GM19467 (cell line): ENCODE data around the gene ASAP2.

Source experiments
- ATAC-seq: cut with Tn5 transposase; IDR thresholded peaks from one replicate; pipeline ENCODE4 v1.9.1; 2021; ENCODE audit warnings: mild to moderate bottlenecking, moderate library complexity; ENCODE audit not compliant: unreplicated experiment

The ASAP2 gene

DNA sequence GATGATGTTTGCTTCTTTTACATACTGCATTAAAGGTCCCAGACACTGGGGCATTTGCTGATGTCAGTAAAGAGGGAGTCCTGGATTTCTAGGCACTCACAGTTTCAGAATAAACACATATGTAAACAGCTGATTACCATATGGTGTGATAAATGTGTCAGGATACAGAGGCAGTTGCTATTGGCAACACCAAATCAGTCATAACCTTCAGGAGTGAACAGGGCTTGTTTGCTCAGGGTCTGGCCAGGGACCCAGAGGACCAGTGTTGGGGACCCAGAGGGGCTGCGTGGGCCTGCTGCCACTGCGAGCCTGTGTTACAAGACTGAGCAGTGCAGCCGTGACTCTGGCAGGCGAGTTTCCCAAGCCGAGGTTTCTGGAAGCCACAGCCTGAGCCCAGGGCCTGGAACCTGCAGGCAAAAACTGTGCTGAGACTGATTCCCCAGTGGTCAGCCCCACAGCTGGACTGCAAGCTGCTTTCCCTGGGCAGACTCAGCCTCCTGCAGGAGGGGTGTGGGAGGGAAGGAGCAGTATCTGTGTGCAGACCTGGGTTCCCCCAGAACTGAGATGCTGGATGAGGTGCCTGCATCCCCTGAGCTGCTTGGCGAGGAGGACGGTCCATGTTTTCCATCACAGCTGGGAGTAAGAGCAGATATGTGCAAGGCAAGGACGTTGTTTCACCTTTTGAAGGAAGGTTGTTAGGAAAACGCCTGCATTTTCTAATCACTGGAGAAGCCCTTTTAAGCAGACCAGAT is 23.6 kb downstream of the ASAP2 start:
- ATAC-seq = no peak

DNA sequence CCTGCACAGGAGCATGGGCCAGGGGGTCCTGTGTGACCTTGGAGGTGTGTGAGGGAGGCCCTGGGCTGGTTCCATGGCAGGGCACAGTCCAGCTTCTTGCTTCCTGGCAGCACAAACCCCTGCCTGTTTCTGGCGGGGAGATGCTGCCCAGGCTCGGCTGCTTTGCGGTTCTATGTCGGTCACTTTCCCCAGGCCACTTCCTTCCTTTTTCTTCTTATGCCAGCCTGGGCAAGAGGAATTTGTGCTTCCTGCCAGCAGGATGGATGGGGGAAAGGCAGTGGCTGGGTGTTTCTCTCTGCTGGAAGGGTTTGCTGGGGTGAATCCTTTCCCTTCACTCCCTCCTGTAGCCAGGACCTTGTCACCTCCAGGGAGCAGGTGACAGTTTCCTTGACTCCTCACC is 24.3 kb downstream of the ASAP2 start:
- no peak for ATAC-seq

DNA sequence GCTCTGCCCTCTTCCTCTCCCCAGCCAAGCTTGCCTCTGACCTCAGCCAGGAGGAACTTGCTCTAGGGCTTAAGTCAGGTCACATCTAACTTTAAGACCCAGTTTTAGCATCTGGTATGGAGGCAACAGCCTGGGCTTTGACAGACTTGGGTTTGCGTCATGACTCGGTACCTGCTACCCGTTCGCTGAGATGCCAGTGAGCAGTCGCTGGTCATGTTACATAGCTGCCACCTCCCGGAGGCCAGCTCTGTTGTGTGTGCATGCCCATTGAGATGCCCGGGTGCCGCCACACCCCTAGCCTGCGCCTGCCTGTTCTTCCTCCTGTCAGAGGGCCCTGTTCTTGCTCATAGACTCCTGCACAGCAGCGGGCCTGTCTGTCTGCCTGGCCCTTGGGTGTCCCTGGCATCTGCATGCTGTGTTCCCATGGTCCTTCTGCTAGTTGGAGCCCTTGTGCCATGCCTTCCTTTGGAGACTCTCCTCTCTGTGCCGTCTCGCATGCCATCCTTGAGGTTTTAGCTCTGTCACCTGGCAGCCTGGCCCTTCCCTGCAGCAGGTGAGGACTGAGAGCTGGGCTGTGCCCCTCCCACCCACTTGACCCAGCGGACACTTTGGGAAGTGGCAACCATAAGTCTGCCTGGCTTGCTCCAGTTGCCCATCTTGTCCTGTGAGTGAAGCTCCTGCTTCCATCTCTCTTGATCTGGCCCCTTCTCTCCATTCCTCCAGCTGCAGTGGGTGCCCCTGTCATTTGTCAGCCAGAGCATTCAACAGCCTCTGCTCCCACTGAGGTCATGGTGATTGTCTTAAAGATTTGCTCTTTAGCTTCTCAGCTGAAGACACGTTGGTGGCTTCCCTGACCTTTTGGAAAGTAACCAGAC is 24.9 kb downstream of the ASAP2 start:
- no peak for ATAC-seq

DNA sequence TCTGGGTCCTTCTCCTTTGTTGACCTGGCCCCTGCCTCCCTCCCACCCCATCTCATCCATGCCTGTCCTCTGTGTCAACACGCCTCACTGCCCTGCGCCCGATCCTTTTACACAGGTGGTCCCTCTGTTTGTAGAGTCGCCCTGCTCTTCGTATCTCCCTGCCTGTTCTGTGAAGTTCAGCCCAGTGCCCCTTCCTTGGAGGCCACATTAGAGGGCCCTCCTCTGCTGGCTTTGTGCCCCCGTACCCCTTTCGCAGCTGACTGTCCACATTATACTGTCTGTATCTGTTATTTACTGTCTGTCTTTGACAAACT is 25.5 kb downstream of the ASAP2 start:
- no peak for ATAC-seq

DNA sequence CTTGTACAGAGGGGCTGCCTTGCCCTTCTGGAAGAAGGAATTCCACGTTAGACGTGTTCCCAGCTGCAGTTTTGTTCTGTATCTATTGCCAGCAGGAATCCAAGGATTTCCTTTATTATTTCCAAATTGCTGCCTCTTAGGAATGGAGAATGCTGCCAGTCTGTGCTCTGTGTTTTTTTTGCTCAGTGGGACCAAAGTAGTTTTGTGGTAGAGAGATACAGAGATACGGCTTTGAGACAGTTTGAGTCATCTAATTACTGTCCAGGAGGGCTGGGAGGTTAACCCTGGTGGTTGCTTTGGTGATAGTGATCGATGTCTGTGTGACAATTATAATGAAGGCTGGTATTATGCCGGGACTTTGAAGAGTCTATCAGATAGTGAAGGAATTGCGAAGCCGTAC is 26.3 kb downstream of the ASAP2 start:
- ATAC-seq = no peak

DNA sequence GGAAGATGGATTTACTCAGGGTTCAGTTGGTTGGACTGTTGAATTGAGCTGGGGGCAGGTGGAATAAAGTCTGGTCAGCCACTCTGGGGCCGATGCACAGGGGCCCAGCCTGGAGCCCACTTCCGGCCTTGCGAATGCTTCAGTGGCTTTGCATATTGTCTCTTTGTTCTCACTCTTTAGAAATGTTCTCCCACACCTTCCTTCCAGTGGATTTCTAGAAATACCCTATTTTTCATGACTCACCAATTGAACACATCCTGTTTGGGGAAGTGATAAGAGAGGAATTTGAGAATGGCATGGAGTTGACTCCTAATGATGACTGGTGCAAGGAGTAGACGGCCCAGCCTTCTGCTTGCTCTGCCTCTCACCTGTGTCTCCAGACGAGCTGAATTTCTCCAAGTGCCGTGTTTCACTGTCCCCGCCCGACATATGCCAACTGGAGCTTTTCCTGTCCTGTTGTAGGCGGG is 28.1 kb downstream of the ASAP2 start:
- ATAC-seq = no peak

DNA sequence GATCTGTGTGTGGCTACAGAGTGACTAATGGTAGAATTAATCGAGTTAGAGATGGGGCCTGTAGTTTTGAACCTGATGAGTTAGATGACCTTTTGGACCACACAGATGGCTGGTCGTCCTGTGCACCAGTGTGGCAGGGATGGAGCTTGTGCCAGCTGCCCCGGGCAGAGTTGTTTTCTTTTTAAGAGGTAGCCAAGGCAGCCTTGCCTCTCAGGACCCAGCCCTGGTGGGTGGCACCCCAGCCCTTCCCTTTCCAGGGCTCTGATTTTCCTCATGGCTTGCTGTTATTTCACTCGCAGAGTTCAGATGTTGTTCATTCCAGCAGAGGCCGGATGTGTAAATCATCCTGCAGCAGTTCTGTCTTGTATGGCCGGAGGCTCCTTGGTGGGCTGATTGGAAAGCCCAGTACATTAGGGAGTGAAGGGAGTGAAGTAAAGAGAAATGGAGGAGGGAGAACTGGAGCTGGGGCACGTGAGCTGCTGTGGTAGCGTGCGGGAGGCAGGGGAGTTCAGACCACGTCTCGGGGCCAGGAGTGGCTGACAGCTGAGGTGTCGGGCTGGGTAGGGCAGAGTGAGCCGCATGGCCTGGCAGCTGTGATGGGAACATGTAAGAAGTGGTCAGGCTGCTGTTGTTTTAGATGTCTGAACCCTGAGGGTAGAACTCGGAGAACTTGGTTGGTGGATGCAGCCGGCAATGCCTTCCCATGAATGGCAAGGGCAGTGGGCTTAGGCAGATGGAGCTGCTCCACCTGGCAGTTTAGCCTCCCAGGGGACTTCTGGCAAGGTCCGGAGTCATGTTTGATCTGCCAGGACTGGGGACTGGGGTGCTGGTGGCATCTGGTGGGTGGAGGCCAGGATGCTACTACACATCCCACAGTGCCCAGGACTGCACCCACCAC is 28.8 kb downstream of the ASAP2 start:
- ATAC-seq = no peak

DNA sequence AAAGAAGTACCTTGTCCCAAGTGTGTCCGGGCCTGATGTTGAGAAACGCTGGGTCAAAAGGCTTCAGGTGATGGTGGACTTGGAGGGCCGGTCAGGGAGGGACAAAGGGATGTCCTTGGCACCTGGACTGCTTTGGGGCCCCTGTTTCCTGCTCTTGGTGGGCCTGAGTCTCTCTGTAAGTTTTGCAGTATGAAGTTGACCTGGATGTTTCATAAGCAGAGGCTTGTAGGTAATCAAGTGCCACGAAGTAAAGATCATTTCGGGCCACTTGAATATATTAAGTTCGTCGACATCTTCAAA is 29.4 kb downstream of the ASAP2 start:
- ATAC-seq = no peak

DNA sequence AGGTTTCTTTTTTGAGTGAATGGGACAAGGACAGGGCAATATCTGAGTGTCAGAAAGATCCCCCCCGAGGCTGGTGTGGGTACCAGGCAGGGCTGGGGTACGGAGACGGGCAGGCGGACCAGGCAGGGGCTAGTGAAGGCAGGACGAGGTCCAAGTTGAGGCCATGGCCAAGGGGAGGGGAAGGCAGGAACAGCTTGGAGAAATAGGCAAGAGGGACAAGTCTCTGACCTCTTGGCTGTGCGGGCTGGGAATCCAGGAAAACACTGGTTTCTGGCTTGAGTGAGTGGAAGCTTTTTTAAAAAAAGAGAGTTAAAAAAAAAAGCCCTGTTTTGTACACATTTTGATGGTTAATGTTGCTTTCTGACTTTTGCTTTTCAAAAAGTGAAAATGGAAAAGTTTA is 30.3 kb downstream of the ASAP2 start:
- ATAC-seq = no peak

DNA sequence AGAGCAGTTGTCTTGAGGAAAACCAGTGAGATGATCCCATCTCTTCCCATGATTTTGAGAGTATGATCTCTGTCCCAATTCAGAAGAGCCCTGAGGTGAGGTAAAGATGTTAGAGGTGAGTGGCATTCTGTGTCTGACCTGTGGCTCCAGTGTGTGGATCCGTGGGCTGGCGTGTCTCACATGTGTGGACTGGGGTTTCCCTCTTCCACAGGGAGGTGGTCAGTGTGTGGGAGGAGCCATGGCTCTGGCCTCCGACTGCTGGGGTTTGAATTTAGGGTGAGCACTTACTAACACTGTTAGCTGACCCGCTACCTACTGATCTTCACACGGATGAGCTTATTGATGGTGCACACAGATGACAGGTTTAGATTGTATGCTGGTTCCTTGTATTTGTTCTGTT is 31.2 kb downstream of the ASAP2 start:
- ATAC-seq = no peak

DNA sequence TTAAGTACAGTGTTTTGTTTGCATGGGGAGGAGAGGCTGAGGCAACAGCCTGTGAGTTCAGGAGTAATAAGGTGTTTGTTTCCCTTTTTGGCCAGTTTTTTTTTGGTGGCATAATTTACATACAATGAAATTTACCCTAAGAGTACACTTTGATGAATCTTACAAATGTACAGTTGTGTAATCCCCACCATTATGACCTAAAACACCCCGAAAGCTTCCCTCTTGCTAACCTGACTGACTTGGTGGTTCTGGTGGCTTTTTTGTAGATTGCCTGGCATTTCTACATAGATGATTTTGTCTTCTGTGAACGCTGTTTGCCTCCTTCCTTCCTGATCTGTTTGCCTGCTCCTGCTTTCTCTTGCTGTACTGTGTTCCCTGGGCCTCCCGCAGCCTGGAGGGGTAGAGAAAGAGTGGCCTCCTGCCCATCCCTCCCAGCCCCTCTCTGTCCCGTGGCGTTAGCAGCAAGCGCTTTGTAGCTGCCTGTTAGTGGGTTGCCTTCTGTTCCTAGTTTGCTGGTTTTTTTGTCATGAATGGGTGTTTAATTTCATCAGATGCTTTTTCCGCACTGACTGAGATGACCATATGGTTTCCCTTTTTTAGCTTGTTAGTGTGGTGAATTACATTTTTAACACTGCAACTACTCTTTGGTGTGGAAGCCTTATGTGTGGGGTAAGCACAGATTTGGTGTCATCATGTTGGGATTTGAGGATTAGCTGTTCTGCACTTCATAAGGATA is 32.1 kb downstream of the ASAP2 start:
- no peak for ATAC-seq

DNA sequence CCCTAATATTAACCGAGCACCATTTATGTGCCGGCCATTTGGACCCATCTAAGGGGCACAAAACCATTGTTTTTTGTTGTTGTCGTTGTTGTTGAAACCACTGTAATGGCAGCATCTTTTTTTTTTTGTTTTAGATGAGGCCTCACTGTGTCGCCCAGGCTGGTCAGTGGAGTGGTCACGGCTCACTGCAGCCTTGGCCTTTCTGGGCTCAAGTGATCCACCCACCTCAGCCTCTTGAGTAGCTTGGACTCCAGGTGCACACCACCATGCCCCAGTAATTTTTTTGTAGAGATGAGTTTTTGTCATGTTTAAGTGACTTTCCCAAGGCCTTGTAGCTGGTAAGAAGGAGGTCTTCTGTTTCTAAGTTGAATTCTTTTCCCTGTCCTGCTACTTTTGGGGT is 33.0 kb downstream of the ASAP2 start:
- ATAC-seq = no peak

DNA sequence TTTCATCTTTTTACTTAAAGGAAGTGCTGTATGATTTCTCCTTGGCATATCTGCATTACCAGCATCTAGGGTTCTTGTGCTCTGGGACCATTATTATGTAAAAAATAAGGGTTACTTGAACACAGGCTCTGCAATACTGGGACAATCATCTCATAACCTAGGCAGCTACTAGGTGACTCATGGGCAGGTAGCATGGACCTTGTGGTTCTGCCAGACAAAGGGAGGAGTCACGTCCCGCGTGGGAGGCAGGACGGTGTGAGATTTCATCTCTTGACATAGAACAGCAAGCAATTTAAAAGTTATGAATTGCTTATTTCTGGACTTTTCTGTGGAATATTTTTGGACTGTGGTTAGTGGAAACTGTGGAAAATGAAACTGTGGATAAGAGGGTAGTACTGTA is 34.1 kb downstream of the ASAP2 start:
- no peak for ATAC-seq

DNA sequence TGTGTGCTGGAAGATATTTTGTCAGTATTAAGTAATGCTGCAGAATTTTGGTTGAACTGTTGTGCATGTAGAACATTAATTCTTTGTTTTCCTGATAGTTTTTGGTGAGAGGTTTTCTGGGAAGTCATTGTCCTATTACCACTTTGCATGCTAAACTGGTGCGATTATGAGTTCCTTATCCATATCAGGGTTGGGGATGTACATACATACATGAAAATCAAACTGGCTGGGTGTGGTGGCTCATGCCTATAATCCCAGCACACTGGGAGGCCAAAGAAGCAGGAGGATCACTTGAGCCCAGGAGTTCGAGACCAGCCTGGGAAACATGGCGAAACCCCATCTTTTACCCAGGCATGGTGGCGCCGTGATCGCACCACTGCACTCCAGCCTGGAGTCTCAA is 34.6 kb downstream of the ASAP2 start:
- no peak for ATAC-seq

DNA sequence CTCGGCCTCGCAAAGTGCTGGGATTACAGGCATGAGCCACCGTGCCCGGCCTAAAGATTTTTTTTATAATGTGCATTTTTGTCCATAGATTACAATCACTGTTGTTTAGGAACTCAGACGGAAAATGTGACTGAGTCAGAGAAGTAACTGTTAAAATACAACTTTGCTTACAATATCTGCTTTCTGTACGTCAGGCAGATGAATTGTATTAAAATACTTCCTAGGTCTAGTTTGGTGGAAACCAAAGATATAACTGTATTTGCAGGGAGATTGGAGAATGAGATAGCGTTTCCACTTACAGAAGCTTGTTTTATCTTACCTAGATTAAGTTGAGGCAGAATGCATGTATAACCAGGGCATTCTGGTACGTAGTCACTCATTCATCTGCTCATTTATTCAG is 36.7 kb downstream of the ASAP2 start:
- ATAC-seq = no peak

DNA sequence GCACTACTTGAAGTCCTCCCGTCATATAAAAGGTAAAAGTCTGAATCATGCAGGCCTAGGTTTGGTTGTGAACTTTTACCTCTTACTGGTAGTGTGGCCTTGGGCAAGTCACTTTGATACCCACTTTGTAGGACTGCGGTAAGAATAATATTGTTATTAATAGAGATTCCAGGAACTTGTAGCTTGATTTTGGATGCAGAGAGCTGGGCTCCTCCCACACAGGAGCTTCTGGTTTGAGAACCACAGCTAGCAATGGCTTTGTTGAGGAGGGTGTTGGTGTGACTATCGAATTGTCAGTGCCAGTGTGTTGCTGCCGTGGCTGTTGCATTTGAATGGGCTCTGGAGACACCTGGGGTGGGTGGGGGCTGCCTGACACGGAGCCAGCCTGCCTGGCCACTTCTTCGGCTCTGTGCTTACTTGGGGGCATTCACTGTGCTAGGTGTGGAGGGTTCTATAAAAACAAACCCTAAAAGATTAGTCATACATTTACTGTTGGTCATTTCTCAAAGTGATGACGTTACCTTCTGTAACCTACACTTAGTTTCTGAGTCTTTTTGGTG is 38.5 kb downstream of the ASAP2 start:
- ATAC-seq = no peak

DNA sequence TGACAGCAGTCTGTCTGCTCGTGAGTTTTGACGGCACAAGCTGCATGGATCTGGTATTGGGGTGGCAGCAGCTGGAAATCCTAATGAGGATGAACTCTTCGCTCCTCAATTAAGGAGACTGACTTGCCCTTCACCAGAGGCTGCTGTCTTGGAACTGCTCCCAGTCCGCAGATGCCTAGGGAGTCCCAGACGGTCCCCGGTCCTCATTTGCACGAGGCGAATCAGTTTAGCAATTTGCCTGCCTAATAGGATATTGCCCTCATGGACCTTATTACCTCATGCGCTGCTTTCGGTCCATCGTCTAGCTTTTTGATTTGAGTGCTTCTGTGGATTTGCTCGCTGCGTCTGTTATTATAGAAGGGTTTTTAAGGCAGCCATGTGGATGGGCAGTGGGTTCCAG is 40.6 kb downstream of the ASAP2 start:
- no peak for ATAC-seq

DNA sequence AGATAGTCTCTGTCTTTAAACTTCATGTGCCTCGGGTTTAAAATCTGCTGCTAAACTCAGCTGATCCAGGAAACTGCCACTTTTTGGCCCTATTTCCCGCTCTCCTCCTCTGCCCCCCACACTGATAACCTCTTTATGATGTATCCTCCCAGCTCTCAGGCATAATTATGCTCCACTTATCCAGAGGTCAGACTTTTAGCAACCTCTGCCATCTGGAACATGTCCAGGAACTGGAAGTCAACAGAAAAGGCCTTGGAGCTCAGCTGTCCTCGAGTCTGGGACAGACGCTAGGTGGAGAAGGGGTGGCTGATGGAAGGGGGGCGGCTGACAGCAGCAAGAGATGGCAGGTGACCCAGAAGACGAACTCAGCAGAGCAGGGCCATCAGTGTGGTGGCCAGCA is 41.2 kb downstream of the ASAP2 start:
- ATAC-seq = no peak

DNA sequence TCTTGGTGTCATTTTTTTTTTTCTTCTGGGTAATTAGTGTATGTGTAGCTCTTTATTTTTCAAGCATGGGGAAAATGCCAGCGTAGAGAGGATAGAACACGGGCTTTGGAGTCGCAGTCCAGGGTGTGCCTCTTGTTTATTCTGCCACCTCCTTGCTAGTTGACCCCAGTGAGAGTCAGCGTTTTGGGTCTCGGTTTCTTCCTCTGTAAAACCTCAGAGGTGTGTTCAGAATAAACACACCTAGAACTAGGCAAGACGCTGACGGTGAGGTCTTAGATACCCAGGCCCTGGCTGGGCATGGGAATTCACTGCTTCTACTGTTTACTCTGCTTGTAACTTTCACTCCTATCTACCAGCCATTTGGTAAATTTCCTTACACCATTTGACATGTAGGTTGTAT is 41.8 kb downstream of the ASAP2 start:
- no peak for ATAC-seq

DNA sequence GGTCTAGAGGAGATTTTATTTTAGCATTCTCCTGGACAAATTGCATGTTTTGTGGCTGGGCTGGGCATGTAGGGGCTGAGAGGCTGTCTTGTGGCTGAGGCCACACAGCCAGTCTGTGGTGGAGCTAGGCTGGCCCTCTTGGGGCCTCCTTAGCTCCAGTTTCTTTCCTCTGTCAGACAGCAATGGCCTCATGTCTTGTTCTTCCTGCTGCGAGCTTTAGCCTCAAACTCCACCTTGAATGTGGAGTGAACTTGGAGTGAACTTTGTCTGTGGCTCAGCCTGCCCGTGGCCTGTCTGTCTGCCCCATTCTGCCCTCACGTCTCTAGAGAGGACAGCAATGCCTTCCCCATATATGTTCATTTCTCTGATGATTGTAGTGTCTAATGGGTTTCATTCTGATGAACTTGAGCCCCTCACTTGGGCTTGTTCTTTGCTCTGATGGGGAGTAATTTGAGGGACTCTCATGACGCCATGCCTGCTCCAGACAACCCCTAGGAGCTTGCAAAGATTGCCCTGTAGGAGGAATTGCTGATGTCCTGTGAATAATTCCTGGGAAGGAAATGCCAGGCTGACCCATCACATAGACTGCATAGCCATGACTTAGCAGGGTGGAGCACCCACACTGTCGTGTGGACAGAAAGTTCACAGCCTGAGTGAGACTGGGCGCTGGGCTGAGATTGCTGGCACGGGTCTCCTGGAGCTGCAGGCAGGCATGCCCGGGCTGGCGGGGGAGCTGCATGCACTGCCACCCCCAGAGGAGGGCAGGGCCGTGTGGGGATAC is 42.6 kb downstream of the ASAP2 start:
- no peak for ATAC-seq
